ENCODE results near the gene SLC27A5. TPM values are rescaled to one million over a fixed set of nuclear protein-coding genes. Genes with fewer than 3 reads are reported as not detected.

The SLC27A5 gene
- total RNA-seq, 4 donors from 2014 or later, result 3.8 to 10.8 (median 4.6) TPM

DNA sequence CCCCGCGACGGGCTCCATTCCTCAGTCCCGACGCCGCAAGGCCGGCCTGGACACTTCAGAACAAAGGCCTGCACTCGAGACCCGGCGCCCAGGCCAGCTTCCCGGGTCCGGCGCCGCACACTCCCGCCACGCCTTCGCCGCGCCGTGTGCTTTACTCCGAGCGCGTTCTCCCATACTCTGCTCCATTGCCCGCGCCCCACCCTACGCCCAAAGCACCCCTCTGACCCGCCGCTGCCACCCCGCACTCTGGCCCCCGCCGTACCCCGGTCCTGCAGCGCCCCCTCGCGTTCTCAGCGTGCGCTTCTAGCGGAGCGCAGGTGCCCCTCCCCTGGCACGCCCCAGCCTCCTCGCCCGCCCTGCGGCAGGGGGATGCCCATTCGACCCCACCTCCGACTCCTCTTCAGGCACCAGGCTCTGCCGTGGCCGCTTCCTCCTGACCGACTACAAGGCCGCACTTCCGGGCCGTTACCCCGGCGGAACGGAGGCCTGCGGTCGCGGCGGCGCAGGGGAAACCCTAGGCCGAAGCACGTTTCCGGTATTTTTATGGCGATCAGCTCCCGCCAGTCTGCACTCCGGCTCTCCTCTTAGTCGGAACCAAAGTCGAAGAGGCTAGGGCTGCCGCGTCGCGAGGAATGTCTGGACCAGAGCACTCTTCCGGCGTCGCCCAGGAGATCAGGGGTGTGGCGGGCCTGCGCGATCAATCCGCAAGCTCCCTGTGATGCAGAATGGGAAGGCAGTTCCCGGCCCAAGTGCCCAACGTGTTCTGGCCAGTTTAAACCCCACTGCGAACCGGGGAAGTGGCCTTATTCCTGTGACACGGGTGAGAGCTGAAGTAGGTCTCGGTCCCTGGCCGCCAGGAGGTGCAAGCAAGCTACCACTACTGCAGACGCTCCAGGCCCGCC lies 7.8 kb upstream of the SLC27A5 start, which contains the start of gene ZBTB45:
TSS of gene ZBTB45 (minus strand) at position 456 of the 902 bp plus-strand sequence. CDS start 2,137 bp downstream, outside the sequence.
- WGBS, result 1% methylated on average over 32 of the region's 87 CpGs
- H3K27me3 ChIP-seq, result no peaks in the 10 kb centered on the region
- intact Hi-C loops (cut with DNase I), result no loop called here
- no peaks in the 10 kb centered on the region for H3K9me3 ChIP-seq
- H3K36me3 ChIP-seq, result peaks cover 15 to 28% (median 25%) of the 10 kb centered on the region in 4 donors
- peak; percentile 98 for DNase-seq (ENCODE audit: extremely low spot score)
- H3K4me1 ChIP-seq, result peaks cover 42 to 56% (median 53%) of the 10 kb centered on the region in 4 donors
- peak within 1 kb of the TSS; percentile 76 to 96 (median 82) for H3K4me3 ChIP-seq
- peak within 1 kb of the TSS; percentile 91 to 99 (median 95) for H3K27ac ChIP-seq (replicated peaks in 1 of 4)
- TF ChIP-seq EP300 (IDR thresholded peaks at IDR 0.05) (no peak), POLR2AphosphoS5 (IDR thresholded peaks at IDR 0.05) (peak; percentile 86 to 93), POLR2A (IDR thresholded peaks at IDR 0.05; ENCODE audit: low read depth) (peak; percentile 19)
- TF ChIP-seq, protein P1, sequence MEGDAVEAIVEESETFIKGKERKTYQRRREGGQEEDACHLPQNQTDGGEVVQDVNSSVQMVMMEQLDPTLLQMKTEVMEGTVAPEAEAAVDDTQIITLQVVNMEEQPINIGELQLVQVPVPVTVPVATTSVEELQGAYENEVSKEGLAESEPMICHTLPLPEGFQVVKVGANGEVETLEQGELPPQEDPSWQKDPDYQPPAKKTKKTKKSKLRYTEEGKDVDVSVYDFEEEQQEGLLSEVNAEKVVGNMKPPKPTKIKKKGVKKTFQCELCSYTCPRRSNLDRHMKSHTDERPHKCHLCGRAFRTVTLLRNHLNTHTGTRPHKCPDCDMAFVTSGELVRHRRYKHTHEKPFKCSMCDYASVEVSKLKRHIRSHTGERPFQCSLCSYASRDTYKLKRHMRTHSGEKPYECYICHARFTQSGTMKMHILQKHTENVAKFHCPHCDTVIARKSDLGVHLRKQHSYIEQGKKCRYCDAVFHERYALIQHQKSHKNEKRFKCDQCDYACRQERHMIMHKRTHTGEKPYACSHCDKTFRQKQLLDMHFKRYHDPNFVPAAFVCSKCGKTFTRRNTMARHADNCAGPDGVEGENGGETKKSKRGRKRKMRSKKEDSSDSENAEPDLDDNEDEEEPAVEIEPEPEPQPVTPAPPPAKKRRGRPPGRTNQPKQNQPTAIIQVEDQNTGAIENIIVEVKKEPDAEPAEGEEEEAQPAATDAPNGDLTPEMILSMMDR (IDR thresholded peaks at IDR 0.05), result peak; percentile 67 to 76 (median 69)

DNA sequence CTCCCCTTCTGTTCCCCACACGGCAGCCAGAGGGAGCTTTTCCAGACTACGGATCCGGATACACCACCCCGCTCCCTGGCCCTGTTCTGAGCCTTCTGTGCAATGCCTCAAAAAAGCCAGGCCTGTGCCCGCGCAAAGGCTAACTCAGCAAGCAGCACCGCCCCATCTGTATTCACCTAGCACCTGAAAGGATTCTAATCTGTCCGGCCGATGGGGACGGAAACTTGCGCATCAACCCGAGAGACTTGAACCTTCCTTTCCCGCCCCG lies 7.2 kb upstream of the SLC27A5 start:
- Histone ChIP-seq H3K27ac (replicated peaks in 1 of 4) (peak overlapping the region; percentile 91 to 99 (median 95)), H3K9me3 (no peaks in the 10 kb centered on the region), H3K27me3 (no peaks in the 10 kb centered on the region), H3K36me3 (peaks cover 15 to 28% (median 25%) of the 10 kb centered on the region in 4 donors), H3K4me3 (peak overlapping the region; percentile 76 to 96 (median 82)), H3K4me1 (peaks cover 46 to 62% (median 59%) of the 10 kb centered on the region in 4 donors)
- no peak for TF ChIP-seq POLR2AphosphoS5 (IDR thresholded peaks at IDR 0.05)
- intact Hi-C loops (cut with DNase I), result no loop called here
- DNase-seq (ENCODE audit: extremely low spot score), result no peak
- WGBS, result 0% methylated on average over 14 of the region's 14 CpGs

DNA sequence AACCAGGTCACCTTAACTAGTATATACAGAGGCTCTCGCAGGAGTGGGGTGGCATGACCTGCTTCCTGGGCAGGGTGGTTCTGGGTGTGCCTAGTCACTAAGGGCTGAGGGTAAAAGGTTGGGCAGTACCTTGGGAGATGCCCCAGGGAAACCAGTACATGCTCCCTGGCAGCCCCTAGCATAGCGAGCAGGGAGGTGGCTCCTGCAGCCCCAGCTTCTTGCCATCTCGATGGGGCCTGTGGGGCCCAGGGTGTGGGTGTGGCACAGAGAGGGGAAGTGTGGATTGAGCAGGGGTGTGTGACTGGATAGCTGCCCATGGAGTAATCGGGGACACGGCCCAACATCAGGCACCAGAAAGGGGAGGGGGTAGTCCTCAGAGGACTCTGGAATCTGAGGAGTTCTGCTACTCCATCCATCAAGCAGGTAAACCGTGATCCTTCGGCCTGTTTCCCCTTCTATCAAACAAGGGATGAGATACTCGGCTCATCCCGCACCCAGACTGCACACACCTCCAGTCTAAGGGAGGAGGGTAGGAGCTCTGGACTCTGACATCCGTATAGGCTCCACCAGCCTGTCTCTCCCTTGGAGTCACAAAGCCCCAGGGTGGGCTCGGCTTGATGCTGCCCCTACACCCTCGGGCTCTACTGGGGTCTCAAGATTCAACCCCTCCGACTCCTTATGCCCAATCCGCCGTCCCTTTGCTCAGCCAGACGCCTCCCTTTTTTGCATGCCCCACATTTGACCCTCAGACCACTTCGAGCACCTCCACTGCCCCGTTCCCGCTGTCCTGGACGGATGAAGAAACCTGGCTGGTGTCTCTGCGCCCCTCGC lies 6.7 kb upstream of the SLC27A5 start:
- Histone ChIP-seq H3K9me3 (no peaks in the 10 kb centered on the region), H3K4me3 (peak overlapping the region; percentile 76 to 96 (median 82)), H3K36me3 (peaks cover 15 to 31% (median 25%) of the 10 kb centered on the region in 4 donors), H3K4me1 (peaks cover 50 to 68% (median 64%) of the 10 kb centered on the region in 4 donors), H3K27me3 (no peaks in the 10 kb centered on the region), H3K27ac (replicated peaks in 1 of 4) (peak overlapping the region; percentile 91 to 99 (median 95))
- WGBS, result 6% methylated on average over 20 of the region's 22 CpGs
- no peak for TF ChIP-seq POLR2A (IDR thresholded peaks at IDR 0.05; ENCODE audit: low read depth)
- TF ChIP-seq, protein P1 (IDR thresholded peaks at IDR 0.05), result peak; percentile 49 to 80 (median 70)
- no peak for DNase-seq (ENCODE audit: extremely low spot score)
- intact Hi-C loops (cut with DNase I), result no loop called here

DNA sequence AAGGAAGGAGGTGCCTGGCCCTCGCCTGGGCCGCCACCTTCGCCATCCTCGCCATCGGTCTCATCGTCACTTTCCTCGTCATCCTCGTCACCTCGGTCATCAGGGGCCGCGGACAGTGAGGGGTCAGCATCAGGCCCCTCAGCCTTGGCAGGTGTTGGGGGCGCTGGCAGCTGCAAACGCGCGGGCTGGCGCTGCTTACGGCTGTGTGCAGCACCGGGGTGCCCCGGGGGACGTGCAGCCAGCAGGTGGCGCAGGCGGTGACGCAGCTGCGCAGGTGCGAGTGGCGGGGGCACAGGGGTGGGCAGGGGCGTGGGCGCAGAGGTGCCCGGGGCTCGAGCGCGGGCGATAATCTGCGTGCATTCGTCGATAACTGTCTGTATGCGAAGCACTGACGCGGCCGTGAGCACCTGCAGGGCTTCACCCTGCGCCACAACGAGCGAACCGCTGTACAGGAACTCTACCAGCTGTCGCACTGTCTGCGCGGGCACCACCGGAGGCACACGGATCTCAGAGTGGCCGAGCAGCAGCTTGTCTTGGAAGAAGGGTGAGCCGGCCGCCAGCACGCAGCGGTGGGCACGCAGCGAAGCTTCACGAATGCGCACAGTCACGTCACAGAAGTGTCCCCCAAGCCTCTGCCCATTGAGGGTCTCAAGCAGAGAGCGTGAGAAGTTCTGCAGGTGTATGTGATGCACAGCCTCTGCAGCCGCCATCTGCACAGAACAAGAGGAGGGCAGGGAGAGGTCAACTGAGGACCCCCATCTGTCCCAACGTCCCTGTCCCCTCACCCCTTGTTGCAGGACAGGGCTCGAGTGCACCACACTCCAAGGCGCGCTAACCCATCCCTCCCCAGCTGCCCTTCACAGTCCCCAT lies 5.4 kb upstream of the SLC27A5 start:
- TF ChIP-seq POLR2AphosphoS5 (IDR thresholded peaks at IDR 0.05), result no peak
- no peak for TF ChIP-seq EP300 (IDR thresholded peaks at IDR 0.05)
- TF ChIP-seq, protein P1 (IDR thresholded peaks at IDR 0.05), result no peak
- no peak for TF ChIP-seq POLR2A (IDR thresholded peaks at IDR 0.05; ENCODE audit: low read depth)
- H3K9me3 ChIP-seq, result no peaks in the 10 kb centered on the region
- H3K36me3 ChIP-seq, result peaks cover 15 to 36% (median 29%) of the 10 kb centered on the region in 4 donors
- intact Hi-C loops (cut with DNase I), result no loop called here
- WGBS, result 88% methylated on average over 50 of the region's 65 CpGs
- H3K4me3 ChIP-seq, result no peak overlapping the region
- peaks cover 51 to 71% (median 69%) of the 10 kb centered on the region in 4 donors for H3K4me1 ChIP-seq
- H3K27me3 ChIP-seq, result no peaks in the 10 kb centered on the region
- DNase-seq (ENCODE audit: extremely low spot score), result no peak
- peak overlapping the region in 2 of 4 donors; percentile 93 to 97 for H3K27ac ChIP-seq (replicated peaks in 1 of 4)

All from esophagus muscularis mucosa (tissue), 4 donors.